ENCODE data around the gene MLPH. TPM values are rescaled to one million over a fixed set of nuclear protein-coding genes. Genes with fewer than 3 reads are reported as not detected.
A peak's percentile ranks its signal among the peaks of the same experiment; 100 is the strongest.

MLPH gene
- total and polyA plus RNA-seq, 4 donors = 71.0 to 295 (median 192) TPM

GRCh38 chr2:237469849-237470248, 17.2 kb upstream of the MLPH start:
- 92 to 94% methylated on average over 4 of the region's 4 CpGs for WGBS, 2 donors
- Histone ChIP-seq H3K4me3 (no peak overlapping the region), H3K36me3 (ENCODE audit: control insufficient read depth in 4 of 4, insufficient read depth in 4 of 4, low read length in 4 of 4) (no peaks in the 10 kb centered on the region), H3K9me3 (ENCODE audit: control insufficient read depth in 4 of 4, insufficient read depth in 3 of 4, low read length in 3 of 4) (no peaks in the 10 kb centered on the region), H3K27ac (ENCODE audit: low read depth in 1 of 2, low read length in 1 of 2) (no peak overlapping the region), H3K9ac (ENCODE audit: insufficient read depth in 1 of 2, low read length in 2 of 2) (no peak overlapping the region), H3K4me1 (ENCODE audit: control insufficient read depth in 5 of 5, insufficient read depth in 5 of 5, low read length in 5 of 5) (peaks cover 0 to 22% (median 9%) of the 10 kb centered on the region in 5 donors), H3K27me3 (ENCODE audit: control insufficient read depth in 3 of 3, insufficient read depth in 3 of 3, low read length in 2 of 3) (no peaks in the 10 kb centered on the region)
- DNase-seq (no peak), ATAC-seq (ENCODE audit: insufficient read depth, low FRiP score) (no peak)
- no peak for TF ChIP-seq CTCF (IDR thresholded peaks at IDR 0.05; ENCODE audit: control extremely low read depth, extremely low read depth)

- Histone ChIP-seq H3K27ac (ENCODE audit: low read depth in 1 of 2, low read length in 1 of 2) (no peak overlapping the region), H3K4me1 (ENCODE audit: control insufficient read depth in 5 of 5, insufficient read depth in 5 of 5, low read length in 5 of 5) (peaks cover 0 to 23% (median 11%) of the 10 kb centered on the region in 5 donors), H3K36me3 (ENCODE audit: control insufficient read depth in 4 of 4, insufficient read depth in 4 of 4, low read length in 4 of 4) (no peaks in the 10 kb centered on the region), H3K9ac (ENCODE audit: insufficient read depth in 1 of 2, low read length in 2 of 2) (no peak overlapping the region), H3K27me3 (ENCODE audit: control insufficient read depth in 3 of 3, insufficient read depth in 3 of 3, low read length in 2 of 3) (no peaks in the 10 kb centered on the region), H3K9me3 (ENCODE audit: control insufficient read depth in 4 of 4, insufficient read depth in 3 of 4, low read length in 3 of 4) (no peaks in the 10 kb centered on the region), H3K4me3 (no peak overlapping the region)
- DNase-seq = no peak
- no peak for TF ChIP-seq CTCF (IDR thresholded peaks at IDR 0.05; ENCODE audit: control extremely low read depth, extremely low read depth)
- 84 to 85% methylated on average over 7 of the region's 7 CpGs for WGBS, 2 donors
- ATAC-seq (ENCODE audit: insufficient read depth, low FRiP score) = no peak
Measured at GRCh38 chr2:237470914-237471313, 16.1 kb upstream of the MLPH start.

- H3K9me3 ChIP-seq (ENCODE audit: control insufficient read depth in 4 of 4, insufficient read depth in 3 of 4, low read length in 3 of 4) = no peaks in the 10 kb centered on the region
- no peak overlapping the region for H3K4me3 ChIP-seq
- TF ChIP-seq CTCF (IDR thresholded peaks at IDR 0.05; ENCODE audit: control extremely low read depth, extremely low read depth) = peak; percentile 39
- H3K9ac ChIP-seq (ENCODE audit: insufficient read depth in 1 of 2, low read length in 2 of 2) = no peak overlapping the region
- no peak for ATAC-seq (ENCODE audit: insufficient read depth, low FRiP score)
- peaks cover 0 to 25% (median 16%) of the 10 kb centered on the region in 5 donors for H3K4me1 ChIP-seq (ENCODE audit: control insufficient read depth in 5 of 5, insufficient read depth in 5 of 5, low read length in 5 of 5)
- peak in 1 of 3 donors; percentile 24 for DNase-seq
- WGBS, 2 donors = 50 to 53% methylated on average over 14 of the region's 14 CpGs
- H3K36me3 ChIP-seq (ENCODE audit: control insufficient read depth in 4 of 4, insufficient read depth in 4 of 4, low read length in 4 of 4) = no peaks in the 10 kb centered on the region
- H3K27me3 ChIP-seq (ENCODE audit: control insufficient read depth in 3 of 3, insufficient read depth in 3 of 3, low read length in 2 of 3) = peaks cover 0 to 3% (median 0%) of the 10 kb centered on the region in 3 donors
- no peak overlapping the region for H3K27ac ChIP-seq (ENCODE audit: low read depth in 1 of 2, low read length in 1 of 2)
Measured at GRCh38 chr2:237471438-237472186, 15.4 kb upstream of the MLPH start.

Data from lung (tissue), 12 donors.